Bronchial epithelial cell (primary cell): ENCODE results near the gene CHD9. TPM values are rescaled to one million over a fixed set of nuclear protein-coding genes. Genes with fewer than 3 reads are reported as not detected.

Experiments used
- DNase-seq: peaks from one replicate; pipeline ENCODE4 v3.0.0-alpha.2; 2010; ENCODE audit warnings: low read depth
- FAIRE-seq: peaks from 2 replicates; lab custom pipeline; 2011; peaks lifted over from hg19 to GRCh38; lab: Jason Lieb, UNC
- H3K27me3 ChIP-seq: 2 replicates; pipeline ENCODE4 v1.5.1; 2011; ENCODE audit warnings: low read length; ENCODE audit not compliant: control insufficient read depth, insufficient read depth
- H3K36me3 ChIP-seq: 2 replicates; pipeline ENCODE4 v1.5.1; 2011; ENCODE audit warnings: low read length; ENCODE audit not compliant: control insufficient read depth, insufficient read depth
- H3K4me3 ChIP-seq: 2 replicates; pipeline ENCODE4 v1.5.1; 2011; ENCODE audit warnings: mild to moderate bottlenecking, low read depth, low read length, control low read depth
- total RNA-seq: library from RNA; depleted of rRNA; stranded (reverse); fragments of >200 nt; gene quantifications from 2 replicates; pipeline ENCODE4 v1.2.1, GENCODE V29; 2014
- TF ChIP-seq, protein P1 (sequence below): IDR thresholded peaks from 2 replicates; pipeline ENCODE4 v1.5.1; 2011; ENCODE audit warnings: mild to moderate bottlenecking, moderate library complexity, low read length, control low read depth, inconsistent platforms; ENCODE audit not compliant: insufficient read depth, severe bottlenecking

Gene CHD9
- total RNA-seq, 1 donor from 2014 or later = 35.3 TPM

DNA sequence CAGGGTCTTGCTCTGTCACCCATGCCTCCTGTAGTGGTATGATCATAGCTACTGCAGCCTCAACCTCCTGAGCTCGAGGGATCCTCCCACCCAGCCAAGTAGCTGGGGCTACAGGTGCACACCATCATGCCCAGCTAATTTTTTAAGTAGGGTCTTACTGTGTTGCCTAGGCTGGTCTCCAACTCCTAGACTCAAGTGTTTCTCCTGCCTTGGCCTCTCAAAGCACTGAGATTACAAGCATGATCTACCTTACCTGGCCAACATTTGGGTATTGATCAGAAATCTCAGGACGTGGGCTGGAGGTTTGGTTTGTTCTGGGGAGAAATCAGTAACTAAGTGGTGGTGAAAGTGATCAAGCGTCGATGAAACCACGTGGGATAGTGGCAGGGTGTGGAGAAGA lies 4.1 kb downstream of the CHD9 start:
- DNase-seq (no peak), FAIRE-seq (no peak)
- Histone ChIP-seq H3K27me3 (no peaks in the 10 kb centered on the region), H3K36me3 (no peaks in the 10 kb centered on the region), H3K4me3 (no peak overlapping the region)
- TF ChIP-seq, protein P1, sequence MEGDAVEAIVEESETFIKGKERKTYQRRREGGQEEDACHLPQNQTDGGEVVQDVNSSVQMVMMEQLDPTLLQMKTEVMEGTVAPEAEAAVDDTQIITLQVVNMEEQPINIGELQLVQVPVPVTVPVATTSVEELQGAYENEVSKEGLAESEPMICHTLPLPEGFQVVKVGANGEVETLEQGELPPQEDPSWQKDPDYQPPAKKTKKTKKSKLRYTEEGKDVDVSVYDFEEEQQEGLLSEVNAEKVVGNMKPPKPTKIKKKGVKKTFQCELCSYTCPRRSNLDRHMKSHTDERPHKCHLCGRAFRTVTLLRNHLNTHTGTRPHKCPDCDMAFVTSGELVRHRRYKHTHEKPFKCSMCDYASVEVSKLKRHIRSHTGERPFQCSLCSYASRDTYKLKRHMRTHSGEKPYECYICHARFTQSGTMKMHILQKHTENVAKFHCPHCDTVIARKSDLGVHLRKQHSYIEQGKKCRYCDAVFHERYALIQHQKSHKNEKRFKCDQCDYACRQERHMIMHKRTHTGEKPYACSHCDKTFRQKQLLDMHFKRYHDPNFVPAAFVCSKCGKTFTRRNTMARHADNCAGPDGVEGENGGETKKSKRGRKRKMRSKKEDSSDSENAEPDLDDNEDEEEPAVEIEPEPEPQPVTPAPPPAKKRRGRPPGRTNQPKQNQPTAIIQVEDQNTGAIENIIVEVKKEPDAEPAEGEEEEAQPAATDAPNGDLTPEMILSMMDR = no peak

DNA sequence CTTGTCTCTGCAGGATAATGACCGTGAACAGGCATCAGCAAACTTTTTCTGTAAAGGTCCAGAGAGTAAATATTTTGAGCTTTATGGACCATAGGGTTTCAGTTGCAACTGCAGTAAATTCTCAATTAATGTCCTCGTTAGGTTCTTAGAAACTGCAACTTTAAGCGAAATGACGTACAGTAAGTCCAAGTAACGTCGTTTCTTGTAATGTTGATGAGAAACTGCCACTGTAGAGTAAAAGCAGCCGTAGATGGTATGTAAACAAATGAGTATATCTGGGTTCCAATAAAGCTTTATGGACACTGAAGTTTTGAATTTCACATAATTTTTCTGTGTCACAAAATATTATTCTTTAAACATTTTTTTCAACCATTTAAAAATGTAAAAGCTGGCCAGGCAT lies 4.9 kb downstream of the CHD9 start:
- Histone ChIP-seq H3K36me3 (no peaks in the 10 kb centered on the region), H3K4me3 (no peak overlapping the region), H3K27me3 (no peaks in the 10 kb centered on the region)
- FAIRE-seq (no peak), DNase-seq (no peak)
- TF ChIP-seq, protein P1 = no peak

DNA sequence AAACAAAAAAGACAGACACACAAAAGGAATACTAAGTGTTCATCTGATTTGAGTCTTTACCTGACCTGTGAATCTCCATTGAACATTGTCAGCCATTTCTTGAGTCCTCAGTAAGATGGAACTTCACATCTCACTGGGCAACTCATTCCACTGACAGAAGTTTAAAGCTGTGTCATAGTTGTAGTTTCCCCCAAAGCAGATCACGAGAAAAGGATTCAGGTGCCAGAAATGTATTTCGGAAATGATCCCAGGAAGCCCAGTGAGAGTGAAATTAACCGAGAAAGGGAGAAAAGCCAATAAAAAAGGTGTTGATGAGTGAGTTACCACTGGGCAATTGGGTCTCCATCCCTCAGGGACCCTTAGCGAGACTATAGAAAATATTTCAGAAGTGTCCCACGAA lies 6.5 kb downstream of the CHD9 start:
- DNase-seq (no peak), FAIRE-seq (no peak)
- TF ChIP-seq, protein P1 = no peak
- H3K27me3 ChIP-seq = no peaks in the 10 kb centered on the region
- H3K36me3 ChIP-seq = no peaks in the 10 kb centered on the region
- H3K4me3 ChIP-seq = no peak overlapping the region

DNA sequence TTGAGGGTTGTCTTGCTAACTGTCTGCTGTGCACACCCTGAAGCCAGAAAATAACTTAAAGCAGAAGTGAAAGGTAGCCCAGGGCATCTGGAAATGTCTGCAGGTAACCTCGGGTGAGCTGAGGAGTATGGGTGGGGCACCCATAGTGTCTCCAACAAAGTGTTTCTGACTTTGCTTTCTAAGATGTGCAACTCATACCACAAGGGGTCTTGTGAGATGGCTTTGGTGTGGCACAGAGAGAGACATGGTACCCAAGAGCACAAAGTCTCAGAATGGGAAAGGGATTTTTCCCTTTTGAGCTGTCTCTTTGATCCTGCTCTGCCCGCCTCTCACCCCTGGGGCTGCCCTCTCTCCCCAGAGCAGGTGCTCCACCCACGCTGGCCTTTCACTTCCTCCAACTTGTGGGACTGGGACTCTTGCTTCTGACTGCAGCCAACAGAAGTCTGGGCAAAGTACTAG lies 6.9 kb downstream of the CHD9 start:
- FAIRE-seq (no peak), DNase-seq (no peak)
- no peaks in the 10 kb centered on the region for H3K36me3 ChIP-seq
- no peak overlapping the region for H3K4me3 ChIP-seq
- TF ChIP-seq, protein P1 = no peak
- H3K27me3 ChIP-seq = no peaks in the 10 kb centered on the region

DNA sequence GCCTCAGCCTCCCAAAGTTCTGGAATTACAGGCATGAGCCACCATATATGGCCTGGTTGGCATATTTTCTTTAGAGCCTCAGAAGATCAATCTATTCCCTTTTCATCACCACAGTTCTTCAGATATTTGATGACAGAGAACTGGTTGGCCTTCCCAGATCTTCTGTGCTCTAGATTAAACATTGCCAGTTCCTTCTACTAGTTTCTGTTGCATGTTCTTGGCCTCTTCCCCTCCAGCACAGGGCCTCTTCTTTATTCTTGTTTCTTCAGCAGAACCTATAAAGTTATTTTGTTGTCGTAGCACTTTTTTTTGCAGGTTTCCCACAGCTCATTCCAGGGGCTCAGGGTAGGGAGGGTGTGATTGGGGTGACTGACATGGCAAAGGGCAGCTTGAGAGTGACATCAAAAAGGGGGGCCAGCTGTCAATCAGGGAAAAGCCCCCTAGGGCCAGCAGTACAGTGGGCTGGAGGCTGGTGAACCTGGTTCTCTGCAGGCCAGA lies 9.3 kb downstream of the CHD9 start:
- Histone ChIP-seq H3K27me3 (no peaks in the 10 kb centered on the region), H3K36me3 (no peaks in the 10 kb centered on the region), H3K4me3 (no peak overlapping the region)
- FAIRE-seq = no peak
- no peak for DNase-seq
- TF ChIP-seq, protein P1 = no peak

DNA sequence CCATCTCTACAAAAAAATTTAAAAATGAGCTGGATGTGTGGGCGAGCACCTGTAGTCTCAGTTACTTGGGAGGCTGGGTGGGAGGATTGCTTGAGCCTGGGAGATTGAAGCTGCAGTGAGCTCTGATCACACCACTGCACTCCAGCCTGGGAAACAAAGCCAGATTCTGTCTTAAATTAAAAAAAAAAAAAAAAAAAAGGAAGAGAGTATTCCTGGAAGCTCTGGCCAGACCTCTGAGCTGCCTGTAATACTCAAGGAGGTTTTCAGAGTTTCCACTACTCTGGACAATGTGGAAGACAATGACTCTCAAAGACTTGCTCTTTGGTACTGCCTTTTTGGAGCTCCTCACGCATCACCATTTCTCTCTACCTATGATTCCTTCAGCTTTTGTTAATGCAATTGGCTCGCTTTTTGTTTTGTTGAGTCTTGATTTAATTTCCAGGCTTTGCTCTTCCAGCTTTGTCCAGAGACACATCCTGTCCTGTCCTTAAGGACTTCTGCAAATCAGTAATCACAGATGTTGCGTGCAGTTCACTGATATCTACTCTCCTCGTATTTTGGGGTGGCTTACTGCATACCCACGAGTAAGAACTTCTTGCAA lies 10.8 kb downstream of the CHD9 start:
- no peak for FAIRE-seq
- TF ChIP-seq, protein P1 = no peak

More for the DNA sequence above, 10.8 kb downstream of the CHD9 start:
- Histone ChIP-seq H3K4me3 (no peak overlapping the region), H3K27me3 (no peaks in the 10 kb centered on the region), H3K36me3 (no peaks in the 10 kb centered on the region)
- no peak for DNase-seq
